SKM-1 treated with dmso at 0.1 percent for 144 hours (cell line): ENCODE results near the gene ALOX12.
"Not testable (repeated sequence)": the region's sequence is repeated elsewhere in the genome, so short reads cannot be mapped to it uniquely, and the experiment has no call there.

Experiments used
- DNase-seq: peaks from one replicate; lab custom pipeline; 2025; ENCODE audit not compliant: unreplicated experiment; lab: John Stamatoyannopoulos, UW

Gene ALOX12

DNA sequence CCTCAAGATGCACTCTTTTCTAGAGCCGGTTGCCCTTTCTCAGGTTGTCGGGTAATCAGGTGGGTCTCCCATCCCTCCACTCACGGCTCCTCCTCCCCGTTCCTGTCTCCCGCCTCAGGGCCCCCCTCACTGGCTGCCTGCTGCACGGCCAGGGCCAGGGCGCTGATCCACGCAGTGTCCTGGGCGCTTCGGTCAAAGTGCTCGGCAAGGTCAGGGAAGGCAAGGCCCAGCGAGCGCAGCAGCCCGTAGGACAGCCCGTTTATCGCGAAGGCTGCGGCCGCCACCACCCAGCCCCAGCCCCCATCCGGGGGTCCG is 47.3 kb downstream of the ALOX12 start:
- DNase-seq, result no peak

DNA sequence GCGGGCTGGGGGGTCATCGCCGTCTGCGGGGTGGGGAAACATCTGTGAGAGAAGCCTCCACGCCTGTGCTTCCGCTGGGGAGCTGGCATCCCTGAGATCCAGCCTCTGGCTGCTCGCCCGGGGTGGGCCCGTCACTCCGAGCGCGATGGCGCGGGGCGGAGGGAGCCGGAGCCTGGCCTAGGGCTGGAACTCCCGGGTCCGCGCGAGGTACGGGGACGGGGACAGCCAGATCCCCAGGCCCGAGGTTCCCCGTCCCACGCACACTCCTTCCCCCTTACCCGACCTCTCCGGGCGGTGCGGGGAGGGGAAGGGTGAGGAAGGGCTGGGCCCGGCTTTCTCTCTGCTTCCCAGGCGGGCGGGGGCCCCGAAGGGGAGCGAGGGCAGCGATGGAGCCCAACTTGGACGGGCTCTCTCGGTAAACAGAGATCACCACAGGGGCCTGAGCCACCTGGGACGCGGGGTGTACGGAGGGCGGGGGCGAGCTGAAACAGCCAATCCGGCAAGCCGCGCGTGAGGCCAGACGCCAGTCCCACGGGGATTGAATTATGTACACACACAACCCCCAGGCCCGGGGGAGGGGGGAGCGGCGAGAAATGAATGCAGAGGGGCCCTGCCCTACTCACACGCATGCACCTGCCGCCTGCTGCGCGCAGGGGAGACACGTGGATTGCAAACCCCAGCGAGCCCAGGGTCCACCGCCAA is 47.8 kb downstream of the ALOX12 start, which contains the start of gene SLC16A11:
TSS of gene SLC16A11 (minus strand) at position 596 of the 702 bp plus-strand sequence. CDS start at position 17, 579 bp downstream.
- DNase-seq, result no peak

DNA sequence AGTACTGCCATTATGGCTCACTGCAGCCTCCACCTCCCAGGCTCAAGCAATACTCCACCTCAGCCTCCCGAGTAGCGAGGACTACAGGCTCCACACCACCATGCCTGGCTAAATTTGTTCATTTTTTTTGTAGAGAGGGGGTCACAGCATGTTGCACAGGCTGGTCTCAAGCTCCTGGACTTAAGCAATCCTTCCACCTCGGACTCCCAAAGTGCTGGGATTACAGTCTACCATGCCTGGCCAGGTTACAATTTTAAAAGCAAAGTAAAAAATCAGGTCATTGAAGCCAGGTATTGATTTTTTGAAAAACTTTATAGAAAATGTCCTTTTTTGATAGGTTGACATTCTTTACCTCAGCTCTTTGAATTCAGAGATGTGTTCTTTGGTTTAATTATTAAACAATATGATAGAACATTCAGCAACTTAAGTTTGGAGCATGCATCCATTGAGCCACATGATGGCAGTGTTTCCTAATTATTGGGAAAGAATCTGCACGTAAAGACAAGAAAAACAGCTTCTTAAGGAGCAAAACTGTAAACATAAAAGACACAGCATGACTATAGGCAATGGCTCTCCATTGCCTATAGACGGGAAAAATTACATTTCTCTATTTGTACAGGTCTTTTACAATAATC is 49.8 kb downstream of the ALOX12 start:
- no peak for DNase-seq

DNA sequence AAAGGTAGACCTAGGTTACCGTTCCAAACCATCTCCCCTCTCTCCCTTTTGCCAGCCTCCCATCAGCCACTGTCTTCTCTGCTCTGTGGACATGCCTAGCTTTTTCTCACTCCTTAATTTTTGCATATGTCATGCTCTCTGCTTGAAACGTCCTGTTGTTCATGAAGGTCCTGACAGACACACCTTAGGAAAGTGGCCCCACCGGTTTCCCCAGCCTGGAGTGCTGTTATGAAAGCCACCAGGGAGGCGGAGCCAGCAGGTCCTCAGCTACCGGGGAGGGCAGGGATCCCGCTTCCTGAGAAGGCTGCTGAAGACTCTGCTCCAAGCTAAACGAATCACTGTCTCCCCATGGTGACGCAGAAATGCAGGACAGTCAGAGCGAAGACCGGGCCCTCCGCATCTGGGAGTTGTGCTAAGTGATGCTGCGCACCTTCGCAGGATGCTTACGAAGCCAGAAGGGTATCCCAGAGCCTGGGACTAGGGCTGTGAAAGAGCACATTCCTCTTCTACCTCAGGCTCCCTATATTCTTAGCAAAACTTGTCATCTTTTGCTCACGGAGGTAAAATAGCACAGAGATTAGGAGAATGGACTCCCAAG is 50.4 kb downstream of the ALOX12 start:
- DNase-seq, result no peak

DNA sequence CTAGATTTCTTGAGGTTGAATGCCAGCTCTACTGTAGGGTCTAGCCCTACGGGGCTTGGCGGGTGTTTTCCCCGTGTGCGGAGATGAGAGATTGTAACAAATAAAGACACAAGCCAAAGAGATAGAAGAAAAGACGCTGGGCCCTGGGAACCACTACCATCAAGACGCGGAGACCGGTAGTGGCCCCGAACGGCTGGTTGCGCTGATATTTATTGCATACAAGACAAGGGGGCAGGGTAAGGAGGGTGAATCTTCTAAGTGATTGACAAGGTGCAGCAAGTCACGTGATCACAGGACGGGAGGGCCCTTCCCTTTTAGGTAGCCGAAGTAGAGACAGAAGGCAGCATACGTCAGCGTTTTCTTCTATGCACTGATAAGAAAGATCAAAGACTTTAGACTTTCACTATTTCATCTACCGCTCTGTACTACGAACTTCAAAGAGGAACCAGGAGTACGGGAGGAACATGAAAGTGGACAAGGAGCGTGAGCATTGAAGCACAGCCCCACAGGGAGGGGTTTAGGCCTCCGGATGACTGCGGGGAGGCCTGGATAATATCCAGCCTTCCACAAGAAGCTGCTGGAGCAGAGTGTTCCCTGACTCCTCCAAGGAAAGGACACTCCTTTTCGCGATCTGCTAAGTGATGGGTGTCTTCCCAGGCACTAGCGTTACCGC is 51.0 kb downstream of the ALOX12 start:
- not testable (repeated sequence) for DNase-seq

DNA sequence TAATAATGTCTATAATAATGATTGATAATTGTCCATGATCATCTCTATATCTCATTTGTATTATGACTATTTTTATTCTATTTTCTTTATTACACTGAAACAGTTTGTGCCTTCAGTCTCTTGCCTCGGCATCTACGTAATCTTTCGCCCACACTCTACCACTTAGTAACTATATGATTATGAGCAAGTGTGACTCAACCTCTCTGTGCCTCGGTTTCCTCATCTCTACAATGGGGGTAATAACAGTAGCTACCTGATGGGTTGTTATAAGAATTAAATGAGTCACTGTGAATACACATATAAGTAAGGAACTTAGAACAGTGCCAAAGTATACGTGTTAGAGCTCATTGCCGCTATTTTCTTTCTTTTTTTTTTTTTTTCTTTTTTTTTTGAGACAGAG is 51.7 kb downstream of the ALOX12 start:
- DNase-seq, result no peak

DNA sequence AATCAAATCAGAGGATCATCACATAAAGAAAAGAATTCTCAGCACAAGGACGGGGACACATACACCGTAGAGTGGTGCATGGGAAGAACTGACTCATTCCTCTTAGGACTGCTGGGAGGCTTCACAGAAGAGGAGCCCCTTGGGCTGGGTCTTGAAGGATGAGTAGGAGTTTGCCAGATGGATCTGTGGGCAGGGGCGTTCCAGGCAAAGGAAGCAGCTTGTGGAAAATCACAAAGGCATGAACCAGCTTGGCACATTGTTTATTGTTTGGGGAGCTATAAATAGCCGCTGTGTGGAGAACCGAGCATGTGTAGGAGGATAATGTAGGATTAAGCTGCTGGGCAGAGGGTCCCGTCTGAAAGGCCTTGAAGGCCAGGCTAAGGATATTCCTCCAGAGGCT is 53.1 kb downstream of the ALOX12 start:
- no peak for DNase-seq

DNA sequence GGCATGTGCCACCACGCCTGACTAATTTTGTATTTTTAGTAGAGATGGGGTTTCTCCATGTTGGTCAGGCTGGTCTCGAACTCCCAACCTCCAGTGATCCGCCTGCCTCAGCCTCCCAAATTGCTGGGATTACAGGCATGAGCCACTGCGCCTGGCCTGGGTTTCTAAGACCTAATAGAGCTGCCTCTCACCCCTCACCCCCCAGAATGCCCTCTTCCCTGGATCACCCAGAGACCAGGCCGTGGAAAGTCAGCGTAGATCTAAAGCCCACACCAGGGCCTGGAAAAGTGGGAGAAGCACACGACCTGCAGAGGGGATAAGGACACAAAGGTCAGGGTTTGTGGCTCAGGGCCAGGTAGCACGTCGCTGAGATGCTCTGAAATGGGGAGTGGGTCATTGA is 54.7 kb downstream of the ALOX12 start:
- DNase-seq, result not testable (repeated sequence)

DNA sequence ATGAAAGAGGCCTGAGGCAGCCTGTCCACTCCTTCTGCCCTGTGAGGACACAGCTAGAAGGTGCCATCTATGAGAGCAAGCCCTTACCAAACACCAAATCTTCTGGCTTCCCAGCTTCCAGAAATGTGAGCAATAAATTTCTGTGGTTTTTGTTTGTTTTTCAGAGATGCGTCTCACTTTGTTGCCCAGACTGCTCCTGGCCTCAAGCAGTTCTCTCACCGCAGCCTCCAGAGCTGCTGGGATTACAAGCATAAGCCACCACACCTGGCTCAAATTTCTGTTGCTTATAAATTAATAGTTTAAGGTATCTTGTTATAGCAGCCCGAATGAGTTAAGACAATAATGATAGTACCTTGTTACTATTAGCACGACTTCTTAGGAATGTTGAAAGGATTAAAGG is 60.5 kb downstream of the ALOX12 start:
- no peak for DNase-seq

DNA sequence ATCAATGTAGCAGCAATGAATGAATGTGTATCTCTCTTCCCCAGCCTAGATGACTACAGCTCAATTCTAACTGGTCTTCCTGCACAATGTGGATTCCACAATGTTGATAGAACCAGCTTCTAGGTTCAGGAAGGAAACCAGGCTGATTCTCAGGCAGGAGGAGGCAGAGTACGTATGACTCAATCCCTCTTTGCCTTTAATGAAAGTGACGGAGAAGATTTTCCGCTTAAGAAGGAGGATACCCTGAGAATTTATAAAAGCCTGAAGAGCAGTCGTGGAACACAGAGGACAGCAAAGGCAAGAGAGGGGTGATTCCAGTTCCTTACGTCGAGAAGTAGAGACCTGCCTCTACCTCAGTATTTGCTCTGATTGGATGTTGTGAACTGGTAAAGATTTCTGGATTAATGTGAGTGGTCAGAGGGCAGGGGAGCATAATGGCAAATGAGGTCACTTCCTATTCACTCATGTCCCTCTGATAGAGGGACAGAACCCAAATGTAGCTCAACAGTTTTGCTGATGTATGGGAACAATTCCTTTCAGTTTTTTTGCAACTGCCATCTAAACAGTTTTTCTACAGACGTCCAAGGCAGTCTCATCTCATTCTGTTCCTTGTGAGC is 63.1 kb downstream of the ALOX12 start:
- DNase-seq, result no peak
